ENCODE data around the gene CXXC1.

- TF ChIP-seq CTCF (conservative IDR thresholded peaks at IDR 0.05; ENCODE audit: low read length) (no peak), EZH2phosphoT487 (IDR thresholded peaks at IDR 0.05; ENCODE audit: borderline replicate concordance, low read depth, low read length) (no peak)
Measured at GRCh38 chr18:50276452-50276851, 11.0 kb downstream of the CXXC1 start.

All from OCI-LY7 (cell line).